Loucy (cell line): Measurements from ENCODE around the gene P2RX3.

Source experiments
- H2AFZ ChIP-seq: fragments of 200-600 bp; sonication (generic); 2 replicates; pipeline ENCODE4 v1.6.0; 2016; ENCODE audit warnings: antibody characterized with exemption, mild to moderate bottlenecking, low read length, moderate library complexity
- H3F3A ChIP-seq: fragments of 200-600 bp; 2 replicates; pipeline ENCODE4 v1.6.0; 2016; ENCODE audit warnings: antibody characterized with exemption, low read depth, mild to moderate bottlenecking
- H3K27me3 ChIP-seq: fragments of 200-600 bp; sonication (generic); 2 replicates; pipeline ENCODE4 v1.6.1; 2014; ENCODE audit warnings: low read length, mild to moderate bottlenecking; ENCODE audit not compliant: insufficient read depth, poor library complexity, severe bottlenecking
- H3K36me3 ChIP-seq: fragments of 200-600 bp; sonication (generic); 2 replicates; pipeline ENCODE4 v1.6.1; 2016; ENCODE audit warnings: low read length; ENCODE audit not compliant: insufficient read depth
- H3K4me1 ChIP-seq: fragments of 200-600 bp; sonication (generic); 2 replicates; pipeline ENCODE4 v1.5.1; 2014; ENCODE audit warnings: low read length, mild to moderate bottlenecking; ENCODE audit not compliant: insufficient read depth, poor library complexity, severe bottlenecking
- H3K4me2 ChIP-seq: fragments of 200-600 bp; sonication (generic); 2 replicates; pipeline ENCODE4 v1.6.0; 2014; ENCODE audit warnings: antibody characterized with exemption, low read length, low read depth, mild to moderate bottlenecking; ENCODE audit not compliant: poor library complexity, severe bottlenecking
- H3K4me3 ChIP-seq: fragments of 200-600 bp; sonication (generic); 2 replicates; pipeline ENCODE4 v1.5.1; 2014; ENCODE audit warnings: low read length, mild to moderate bottlenecking, mixed read lengths; ENCODE audit not compliant: poor library complexity, severe bottlenecking
- H3K79me2 ChIP-seq: fragments of 200-600 bp; sonication (generic); 2 replicates; pipeline ENCODE4 v1.6.1; 2014; ENCODE audit warnings: low read length; ENCODE audit not compliant: insufficient read depth
- H3K9ac ChIP-seq: fragments of 200-600 bp; sonication (generic); 2 replicates; pipeline ENCODE4 v1.6.0; 2014; ENCODE audit warnings: mild to moderate bottlenecking, low read depth, low read length, moderate library complexity; ENCODE audit not compliant: poor library complexity, severe bottlenecking
- H3K9me2 ChIP-seq: fragments of 200-600 bp; sonication (generic); replicated peaks from 2 replicates; pipeline ENCODE4 v1.6.1; 2016; ENCODE audit warnings: low read depth, low read length, mixed read lengths
- H3K9me3 ChIP-seq: fragments of 200-600 bp; sonication (generic); 2 replicates; pipeline ENCODE4 v1.6.1; 2014; ENCODE audit warnings: mild to moderate bottlenecking, antibody characterized with exemption, low read length, low read depth; ENCODE audit not compliant: insufficient read depth
- H4K20me1 ChIP-seq: fragments of 200-600 bp; sonication (generic); 2 replicates; pipeline ENCODE4 v1.6.0; 2014; ENCODE audit warnings: antibody characterized with exemption, low read length, mild to moderate bottlenecking; ENCODE audit not compliant: insufficient read depth, poor library complexity, severe bottlenecking
- CTCF ChIP-seq: fragments of 200-600 bp; sonication (generic); conservative IDR thresholded peaks from 2 replicates; pipeline ENCODE4 v1.5.1; 2014; ENCODE audit warnings: mild to moderate bottlenecking, antibody characterized with exemption, low read length
- EZH2phosphoT487 ChIP-seq: fragments of 200-600 bp; IDR thresholded peaks from 2 replicates; pipeline ENCODE4 v1.6.1; 2018; ENCODE audit warnings: antibody characterized with exemption, mild to moderate bottlenecking, moderate library complexity, borderline replicate concordance

The P2RX3 gene

GRCh38 chr11:57307666-57308270 is 30.4 kb upstream of the P2RX3 start:
- Histone ChIP-seq H3K9me2 (no peaks in the 10 kb centered on the region), H3K4me2 (no peak overlapping the region), H4K20me1 (no peaks in the 10 kb centered on the region), H3F3A (no peaks in the 10 kb centered on the region), H3K4me3 (no peak overlapping the region), H3K4me1 (peaks cover 12% of the 10 kb centered on the region), H3K9ac (no peak overlapping the region), H3K36me3 (no peaks in the 10 kb centered on the region), H3K79me2 (no peaks in the 10 kb centered on the region), H2AFZ (no peak overlapping the region), H3K9me3 (no peaks in the 10 kb centered on the region), H3K27me3 (no peaks in the 10 kb centered on the region)
- TF ChIP-seq CTCF, result no peak
- TF ChIP-seq EZH2phosphoT487, result no peak

GRCh38 chr11:57308426-57309060 is 29.6 kb upstream of the P2RX3 start:
- Histone ChIP-seq H3K9ac (no peak overlapping the region), H3K36me3 (no peaks in the 10 kb centered on the region), H3K4me1 (peaks cover 12% of the 10 kb centered on the region), H3K4me2 (no peak overlapping the region), H2AFZ (no peak overlapping the region), H3K79me2 (no peaks in the 10 kb centered on the region), H3K4me3 (no peak overlapping the region), H3K27me3 (no peaks in the 10 kb centered on the region), H4K20me1 (no peaks in the 10 kb centered on the region), H3K9me3 (no peaks in the 10 kb centered on the region), H3F3A (no peaks in the 10 kb centered on the region), H3K9me2 (no peaks in the 10 kb centered on the region)
- no peak for TF ChIP-seq CTCF
- no peak for TF ChIP-seq EZH2phosphoT487

- H4K20me1 ChIP-seq, result no peaks in the 10 kb centered on the region
- no peaks in the 10 kb centered on the region for H3K9me3 ChIP-seq
- no peak overlapping the region for H3K4me2 ChIP-seq
- no peak overlapping the region for H3K9ac ChIP-seq
- no peaks in the 10 kb centered on the region for H3K79me2 ChIP-seq
- H3K27me3 ChIP-seq, result no peaks in the 10 kb centered on the region
- H3K9me2 ChIP-seq, result no peaks in the 10 kb centered on the region
- no peaks in the 10 kb centered on the region for H3F3A ChIP-seq
- no peak overlapping the region for H3K4me3 ChIP-seq
- H2AFZ ChIP-seq, result no peak overlapping the region
- H3K4me1 ChIP-seq, result peaks cover 12% of the 10 kb centered on the region
- no peaks in the 10 kb centered on the region for H3K36me3 ChIP-seq
- TF ChIP-seq CTCF, result no peak
- no peak for TF ChIP-seq EZH2phosphoT487
Observed at GRCh38 chr11:57309106-57310059, 28.8 kb upstream of the P2RX3 start.
